GM12864 (cell line): Measurements from ENCODE around the gene FSTL4.
"Not testable (repeated sequence)": the region's sequence is repeated elsewhere in the genome, so short reads cannot be mapped to it uniquely, and the experiment has no call there.

Experiments used
- DNase-seq: peaks from one replicate; pipeline ENCODE4 v3.0.0-alpha.2; 2011; ENCODE audit warnings: low read depth
- H3K4me3 ChIP-seq: 2 replicates; pipeline ENCODE4 v1.5.1; 2011; ENCODE audit warnings: mild to moderate bottlenecking, low read depth, low read length, control low read depth
- CTCF ChIP-seq: IDR thresholded peaks from 2 replicates; pipeline ENCODE4 v1.5.1; 2011; ENCODE audit warnings: low read depth, mild to moderate bottlenecking, moderate library complexity, low read length, control low read depth, inconsistent platforms; ENCODE audit errors: missing control alignments

Gene FSTL4

GRCh38 chr5:133544346-133544745, 68.0 kb downstream of the FSTL4 start:
- DNase-seq, result no peak
- no peak for TF ChIP-seq CTCF
- H3K4me3 ChIP-seq, result no peak overlapping the region

GRCh38 chr5:133539818-133540217, 72.5 kb downstream of the FSTL4 start:
- H3K4me3 ChIP-seq, result no peak overlapping the region
- TF ChIP-seq CTCF, result no peak
- no peak for DNase-seq

- H3K4me3 ChIP-seq, result no peak overlapping the region
- no peak for TF ChIP-seq CTCF
- no peak for DNase-seq
Measured at GRCh38 chr5:133538718-133539117, 73.6 kb downstream of the FSTL4 start.

GRCh38 chr5:133535241-133535929, 77.0 kb downstream of the FSTL4 start:
- DNase-seq, H3K4me3 ChIP-seq: not testable (repeated sequence)

GRCh38 chr5:133534566-133534965, 77.8 kb downstream of the FSTL4 start:
- TF ChIP-seq CTCF, result no peak
- no peak overlapping the region for H3K4me3 ChIP-seq
- no peak for DNase-seq

GRCh38 chr5:133533541-133533940, 78.8 kb downstream of the FSTL4 start:
- DNase-seq, result no peak
- no peak for TF ChIP-seq CTCF

GRCh38 chr5:133531594-133531993, 80.7 kb downstream of the FSTL4 start:
- no peak for TF ChIP-seq CTCF
- H3K4me3 ChIP-seq, result no peak overlapping the region
- DNase-seq, result no peak

More at GRCh38 chr5:133533541-133533940, 78.8 kb downstream of the FSTL4 start:
- no peak overlapping the region for H3K4me3 ChIP-seq

GRCh38 chr5:133531178-133531577, 81.2 kb downstream of the FSTL4 start:
- H3K4me3 ChIP-seq, result no peak overlapping the region
- no peak for TF ChIP-seq CTCF
- DNase-seq, result no peak
